Measurements from ENCODE around the gene IRF2.

The IRF2 gene

GRCh38 chr4:184357165-184357564 lies 117.2 kb downstream of the IRF2 start:
- H3K27me3 ChIP-seq (ENCODE audit: insufficient read depth, low read length): no peaks in the 10 kb centered on the region
- no peak overlapping the region for H4K8ac ChIP-seq (ENCODE audit: low read depth, low read length)
- no peak overlapping the region for H3K18ac ChIP-seq (ENCODE audit: low read length)
- no peak overlapping the region for H2BK5ac ChIP-seq (ENCODE audit: low read depth, low read length, poor library complexity)
- peaks cover 2% of the 10 kb centered on the region for H3K9me3 ChIP-seq (ENCODE audit: insufficient read depth, low read depth, low read length)
- H4K12ac ChIP-seq (ENCODE audit: low read depth, low read length): no peak overlapping the region
- no peak overlapping the region for H2AK5ac ChIP-seq (ENCODE audit: low read length)
- H3K27ac ChIP-seq (ENCODE audit: low read depth, low read length): no peak overlapping the region
- no peaks in the 10 kb centered on the region for H3K79me2 ChIP-seq (ENCODE audit: control insufficient read depth, insufficient read depth, low read length, poor library complexity)
- no CpG with 5 or more reads among the region's 1 CpG for WGBS (ENCODE audit: extremely low coverage, insufficient coverage, insufficient read length)
- H2AFZ ChIP-seq (ENCODE audit: insufficient read depth, low read length, poor library complexity): no peak overlapping the region
- no peak overlapping the region for H2BK120ac ChIP-seq (ENCODE audit: insufficient read depth, low read length, poor library complexity)
- no peak for DNase-seq
- H3K4me2 ChIP-seq (ENCODE audit: low read length): no peak overlapping the region
- no peak overlapping the region for H3K4ac ChIP-seq (ENCODE audit: low read depth, low read length)
- no peak overlapping the region for H3K23ac ChIP-seq (ENCODE audit: low read length)
- H3K14ac ChIP-seq (ENCODE audit: low read length): no peak overlapping the region
- no peak overlapping the region for H2BK12ac ChIP-seq (ENCODE audit: low read length)
- H3K9ac ChIP-seq (ENCODE audit: low read length): no peak overlapping the region
- H3K4me1 ChIP-seq (ENCODE audit: control insufficient read depth in 1 of 2, insufficient read depth in 2 of 2, low read length in 2 of 2): peaks cover 0 to 3% of the 10 kb centered on the region in 2 experiments
- H3K79me1 ChIP-seq (ENCODE audit: low read length): no peaks in the 10 kb centered on the region
- H3K36me3 ChIP-seq (ENCODE audit: control insufficient read depth in 1 of 2, insufficient read depth in 2 of 2, low read length in 2 of 2): no peaks in the 10 kb centered on the region
- H4K91ac ChIP-seq (ENCODE audit: low read depth, low read length): no peak overlapping the region
- H3K4me3 ChIP-seq (ENCODE audit: low read depth, low read length): no peak overlapping the region

- Histone ChIP-seq H4K12ac (ENCODE audit: low read depth, low read length) (no peak overlapping the region), H3K27me3 (ENCODE audit: insufficient read depth, low read length) (no peaks in the 10 kb centered on the region), H3K14ac (ENCODE audit: low read length) (no peak overlapping the region), H2AK5ac (ENCODE audit: low read length) (no peak overlapping the region), H2BK12ac (ENCODE audit: low read length) (no peak overlapping the region), H4K8ac (ENCODE audit: low read depth, low read length) (no peak overlapping the region), H2BK5ac (ENCODE audit: low read depth, low read length, poor library complexity) (no peak overlapping the region), H3K4me3 (ENCODE audit: low read depth, low read length) (no peak overlapping the region), H4K91ac (ENCODE audit: low read depth, low read length) (no peak overlapping the region), H2AFZ (ENCODE audit: insufficient read depth, low read length, poor library complexity) (no peak overlapping the region), H3K79me1 (ENCODE audit: low read length) (no peaks in the 10 kb centered on the region), H3K9me3 (ENCODE audit: insufficient read depth, low read depth, low read length) (peaks cover 2% of the 10 kb centered on the region), H3K79me2 (ENCODE audit: control insufficient read depth, insufficient read depth, low read length, poor library complexity) (no peaks in the 10 kb centered on the region), H3K18ac (ENCODE audit: low read length) (no peak overlapping the region), H3K23ac (ENCODE audit: low read length) (no peak overlapping the region), H3K36me3 (ENCODE audit: control insufficient read depth in 1 of 2, insufficient read depth in 2 of 2, low read length in 2 of 2) (no peaks in the 10 kb centered on the region), H3K4me2 (ENCODE audit: low read length) (no peak overlapping the region), H3K4me1 (ENCODE audit: control insufficient read depth in 1 of 2, insufficient read depth in 2 of 2, low read length in 2 of 2) (peaks cover 0 to 3% of the 10 kb centered on the region in 2 experiments), H2BK120ac (ENCODE audit: insufficient read depth, low read length, poor library complexity) (no peak overlapping the region), H3K9ac (ENCODE audit: low read length) (no peak overlapping the region), H3K4ac (ENCODE audit: low read depth, low read length) (no peak overlapping the region), H3K27ac (ENCODE audit: low read depth, low read length) (no peak overlapping the region)
- DNase-seq: no peak
- WGBS (ENCODE audit: extremely low coverage, insufficient coverage, insufficient read length): no CpG with 5 or more reads among the region's 7 CpGs
Observed at GRCh38 chr4:184356366-184356765, 118.0 kb downstream of the IRF2 start.

GRCh38 chr4:184355857-184356256 lies 118.5 kb downstream of the IRF2 start:
- no peak overlapping the region for H3K9ac ChIP-seq (ENCODE audit: low read length)
- H3K4me3 ChIP-seq (ENCODE audit: low read depth, low read length): no peak overlapping the region
- H3K9me3 ChIP-seq (ENCODE audit: insufficient read depth, low read depth, low read length): peaks cover 2% of the 10 kb centered on the region
- peaks cover 0 to 3% of the 10 kb centered on the region in 2 experiments for H3K4me1 ChIP-seq (ENCODE audit: control insufficient read depth in 1 of 2, insufficient read depth in 2 of 2, low read length in 2 of 2)
- no peak overlapping the region for H2AK5ac ChIP-seq (ENCODE audit: low read length)
- no peaks in the 10 kb centered on the region for H3K79me1 ChIP-seq (ENCODE audit: low read length)
- no peak overlapping the region for H3K4me2 ChIP-seq (ENCODE audit: low read length)
- H3K36me3 ChIP-seq (ENCODE audit: control insufficient read depth in 1 of 2, insufficient read depth in 2 of 2, low read length in 2 of 2): no peaks in the 10 kb centered on the region
- no peaks in the 10 kb centered on the region for H3K27me3 ChIP-seq (ENCODE audit: insufficient read depth, low read length)
- no peak overlapping the region for H3K4ac ChIP-seq (ENCODE audit: low read depth, low read length)
- no peak overlapping the region for H4K12ac ChIP-seq (ENCODE audit: low read depth, low read length)
- WGBS (ENCODE audit: extremely low coverage, insufficient coverage, insufficient read length): no CpG with 5 or more reads among the region's 5 CpGs
- no peak overlapping the region for H4K8ac ChIP-seq (ENCODE audit: low read depth, low read length)
- H3K14ac ChIP-seq (ENCODE audit: low read length): no peak overlapping the region
- no peak overlapping the region for H3K27ac ChIP-seq (ENCODE audit: low read depth, low read length)
- DNase-seq: no peak
- no peak overlapping the region for H4K91ac ChIP-seq (ENCODE audit: low read depth, low read length)
- H2BK12ac ChIP-seq (ENCODE audit: low read length): no peak overlapping the region
- H2AFZ ChIP-seq (ENCODE audit: insufficient read depth, low read length, poor library complexity): no peak overlapping the region
- H3K79me2 ChIP-seq (ENCODE audit: control insufficient read depth, insufficient read depth, low read length, poor library complexity): no peaks in the 10 kb centered on the region
- no peak overlapping the region for H3K18ac ChIP-seq (ENCODE audit: low read length)
- H2BK120ac ChIP-seq (ENCODE audit: insufficient read depth, low read length, poor library complexity): no peak overlapping the region
- no peak overlapping the region for H3K23ac ChIP-seq (ENCODE audit: low read length)
- H2BK5ac ChIP-seq (ENCODE audit: low read depth, low read length, poor library complexity): no peak overlapping the region

GRCh38 chr4:184355111-184355604 lies 119.2 kb downstream of the IRF2 start:
- Histone ChIP-seq H4K12ac (ENCODE audit: low read depth, low read length) (no peak overlapping the region), H2BK5ac (ENCODE audit: low read depth, low read length, poor library complexity) (no peak overlapping the region), H3K4me3 (ENCODE audit: low read depth, low read length) (no peak overlapping the region), H2BK120ac (ENCODE audit: insufficient read depth, low read length, poor library complexity) (no peak overlapping the region), H3K79me1 (ENCODE audit: low read length) (no peaks in the 10 kb centered on the region), H3K79me2 (ENCODE audit: control insufficient read depth, insufficient read depth, low read length, poor library complexity) (no peaks in the 10 kb centered on the region), H4K8ac (ENCODE audit: low read depth, low read length) (no peak overlapping the region), H3K27me3 (ENCODE audit: insufficient read depth, low read length) (no peaks in the 10 kb centered on the region), H3K9ac (ENCODE audit: low read length) (no peak overlapping the region), H3K4ac (ENCODE audit: low read depth, low read length) (no peak overlapping the region), H3K18ac (ENCODE audit: low read length) (no peak overlapping the region), H3K4me2 (ENCODE audit: low read length) (no peak overlapping the region), H3K23ac (ENCODE audit: low read length) (no peak overlapping the region), H3K36me3 (ENCODE audit: control insufficient read depth in 1 of 2, insufficient read depth in 2 of 2, low read length in 2 of 2) (no peaks in the 10 kb centered on the region), H3K27ac (ENCODE audit: low read depth, low read length) (no peak overlapping the region), H2AK5ac (ENCODE audit: low read length) (no peak overlapping the region), H3K9me3 (ENCODE audit: insufficient read depth, low read depth, low read length) (peaks cover 2% of the 10 kb centered on the region), H4K91ac (ENCODE audit: low read depth, low read length) (no peak overlapping the region), H2BK12ac (ENCODE audit: low read length) (no peak overlapping the region), H3K4me1 (ENCODE audit: control insufficient read depth in 1 of 2, insufficient read depth in 2 of 2, low read length in 2 of 2) (peaks cover 0 to 3% of the 10 kb centered on the region in 2 experiments), H3K14ac (ENCODE audit: low read length) (no peak overlapping the region), H2AFZ (ENCODE audit: insufficient read depth, low read length, poor library complexity) (no peak overlapping the region)
- DNase-seq: peak; percentile 9 to 39
- WGBS (ENCODE audit: extremely low coverage, insufficient coverage, insufficient read length): no CpG with 5 or more reads among the region's 2 CpGs
